ENCODE measurements around the gene TAL1.
"Not testable (repeated sequence)": the region's sequence is repeated elsewhere in the genome, so short reads cannot be mapped to it uniquely, and the experiment has no call there.

The TAL1 gene

DNA sequence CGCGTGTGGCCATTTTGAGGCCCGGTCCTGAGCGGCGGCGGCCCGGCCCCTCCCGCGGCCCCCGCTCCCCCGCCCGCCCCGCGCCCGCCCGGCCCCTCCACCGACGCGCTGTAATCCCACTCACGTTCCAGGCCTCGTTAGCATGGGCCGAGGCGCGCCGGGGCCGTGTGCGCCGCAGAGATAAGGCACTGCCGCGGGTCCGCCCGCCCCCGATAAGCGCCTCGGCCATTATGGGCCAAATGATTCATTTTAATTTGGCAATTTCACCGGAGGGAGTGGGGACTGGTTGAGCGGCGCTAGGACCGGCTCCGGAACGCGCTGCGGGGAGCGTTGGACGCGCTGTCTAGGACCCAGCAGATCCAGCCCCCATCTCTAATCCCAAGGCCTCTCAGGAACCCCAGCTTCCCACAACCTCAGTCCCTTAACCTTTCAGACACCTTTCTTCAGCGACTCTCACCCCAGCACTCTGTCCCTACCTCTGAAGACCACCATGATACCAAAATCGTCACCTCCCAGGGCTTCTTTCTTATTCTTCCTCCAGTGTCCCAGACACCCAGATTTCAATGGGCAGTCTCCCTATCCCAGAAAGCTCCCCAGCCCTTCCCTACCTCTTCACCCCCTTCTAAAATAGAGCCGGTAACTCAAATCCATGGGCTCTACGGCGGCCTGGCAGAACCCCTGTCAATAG lies at the start of gene TAL1:
TAL1 (minus strand) TSS at position 39 of the 688 bp plus-strand sequence. CDS start 6,337 bp downstream, outside the sequence.
- DNase-seq, result no peak

DNA sequence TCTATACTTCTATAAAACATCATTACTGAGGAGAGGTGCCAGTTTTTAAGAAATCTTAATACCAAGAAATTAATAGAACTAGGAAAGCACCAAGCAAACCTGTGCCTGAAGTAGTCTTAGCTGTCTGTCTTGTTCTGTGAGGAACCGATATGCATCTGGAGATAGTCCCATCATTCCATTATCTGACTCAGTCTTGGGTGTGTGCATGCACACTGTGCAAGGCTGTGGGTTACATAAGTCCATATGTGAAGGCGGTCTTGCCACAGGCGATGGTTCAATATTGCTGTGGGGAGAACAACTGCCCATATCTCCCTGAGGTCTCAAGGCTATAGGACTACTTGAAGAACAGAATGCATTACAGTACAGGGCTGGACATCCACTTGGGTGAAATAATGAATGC lies 48.1 kb upstream of the TAL1 start:
- DNase-seq, result no peak

DNA sequence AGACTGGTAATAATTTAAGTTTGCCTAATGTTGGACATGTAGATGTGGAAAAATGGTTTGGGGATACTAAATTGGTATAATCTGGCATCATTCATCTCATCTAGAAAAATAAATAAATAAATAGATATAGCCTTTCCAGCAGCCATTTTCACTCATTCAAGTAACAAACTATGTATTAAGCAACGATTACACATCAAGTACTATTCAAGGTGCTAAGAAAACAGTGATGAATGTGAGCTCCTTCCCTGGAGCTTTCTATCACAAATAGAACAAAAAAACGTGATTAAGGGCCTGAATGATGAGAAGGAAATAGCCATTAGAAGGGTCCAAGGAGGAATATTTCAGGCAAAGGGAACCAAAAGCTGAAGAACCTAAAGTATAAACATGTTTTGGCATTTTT lies 44.8 kb upstream of the TAL1 start:
- no peak for DNase-seq

DNA sequence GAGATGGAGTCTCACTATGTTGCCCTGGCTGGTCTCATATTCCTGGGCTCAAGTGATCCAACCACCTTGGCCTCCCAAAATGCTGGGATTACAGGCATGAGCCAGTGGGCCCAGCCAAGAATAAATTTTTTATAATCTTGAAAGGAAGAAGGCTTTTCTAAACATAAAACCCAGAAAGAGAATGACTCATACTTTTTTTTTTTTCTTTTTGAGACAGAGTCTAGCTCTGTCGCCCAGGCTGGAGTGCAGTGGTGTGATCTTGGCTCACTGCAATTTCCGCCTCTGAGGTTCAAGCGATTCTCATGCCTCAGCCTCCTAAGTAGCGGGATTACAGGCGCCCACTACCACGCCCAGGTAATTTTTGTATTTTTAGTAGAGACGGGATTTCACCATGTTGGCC lies 43.8 kb upstream of the TAL1 start:
- DNase-seq, result not testable (repeated sequence)

DNA sequence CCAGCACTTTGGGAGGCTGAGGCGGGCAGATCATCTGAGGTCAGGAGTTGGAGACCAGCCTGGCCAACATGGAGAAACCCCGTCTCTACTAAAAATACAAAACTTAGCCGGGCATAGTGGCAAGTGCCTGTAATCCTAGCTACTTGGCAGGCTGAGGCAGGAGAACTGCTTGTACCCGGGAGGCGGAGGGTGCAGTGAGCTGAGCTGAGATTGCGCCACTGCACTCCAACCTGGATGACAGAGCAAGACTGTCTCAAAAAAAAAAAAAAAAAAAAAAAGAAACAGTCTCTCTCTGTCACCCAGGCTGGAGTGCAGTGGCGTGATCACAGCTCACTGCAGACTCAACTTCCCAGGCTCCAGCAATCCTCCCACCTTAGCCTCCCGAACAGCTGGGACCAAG lies 33.5 kb upstream of the TAL1 start:
- not testable (repeated sequence) for DNase-seq

DNA sequence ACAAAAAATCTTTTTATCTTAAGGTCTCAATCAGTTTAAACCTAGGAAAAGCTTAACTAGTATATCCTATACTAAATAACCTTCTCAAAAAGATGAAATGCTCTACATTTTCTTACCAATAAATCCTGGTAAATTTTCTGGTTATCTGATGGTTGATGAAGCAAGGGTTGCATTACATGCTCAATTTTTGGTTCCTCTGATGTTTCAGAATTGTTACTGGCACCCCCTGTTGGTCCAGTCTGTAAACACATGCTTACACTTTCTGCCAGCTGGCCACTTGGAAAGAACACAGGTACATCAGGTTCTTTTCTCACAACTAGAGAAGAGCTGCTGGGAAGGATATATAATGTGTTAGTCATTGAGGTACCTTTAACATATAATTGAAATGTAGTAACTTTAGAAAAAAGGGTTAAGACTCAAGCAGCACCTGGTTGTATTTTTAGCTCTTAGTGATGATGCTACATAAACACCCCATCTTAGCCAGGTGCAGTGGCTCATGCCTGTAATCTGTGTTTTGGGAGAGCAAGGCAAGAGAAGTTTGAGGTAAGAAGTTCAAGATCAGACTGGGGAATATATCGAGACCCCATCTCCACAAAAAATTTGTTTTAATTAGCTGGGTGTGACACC lies 30.9 kb upstream of the TAL1 start:
- DNase-seq, result no peak

DNA sequence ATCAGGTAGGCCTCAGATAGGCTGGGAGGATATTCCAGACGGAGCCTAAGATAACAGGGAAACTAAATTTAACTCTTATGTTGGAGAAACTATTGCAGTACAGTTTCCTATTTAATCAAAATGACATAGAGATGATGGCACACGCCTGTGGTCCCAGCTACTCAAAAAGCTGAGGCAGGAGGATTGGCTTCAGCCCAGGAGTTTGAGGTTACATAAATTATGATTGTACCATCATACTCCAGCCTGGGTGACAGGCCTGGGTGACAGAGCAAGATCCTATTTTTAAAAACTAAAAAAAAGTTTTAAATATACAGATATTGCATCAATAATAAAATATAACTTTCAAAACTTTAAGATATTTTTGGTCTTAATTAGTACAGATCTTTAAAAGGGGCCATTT lies 25.2 kb upstream of the TAL1 start:
- no peak for DNase-seq

DNA sequence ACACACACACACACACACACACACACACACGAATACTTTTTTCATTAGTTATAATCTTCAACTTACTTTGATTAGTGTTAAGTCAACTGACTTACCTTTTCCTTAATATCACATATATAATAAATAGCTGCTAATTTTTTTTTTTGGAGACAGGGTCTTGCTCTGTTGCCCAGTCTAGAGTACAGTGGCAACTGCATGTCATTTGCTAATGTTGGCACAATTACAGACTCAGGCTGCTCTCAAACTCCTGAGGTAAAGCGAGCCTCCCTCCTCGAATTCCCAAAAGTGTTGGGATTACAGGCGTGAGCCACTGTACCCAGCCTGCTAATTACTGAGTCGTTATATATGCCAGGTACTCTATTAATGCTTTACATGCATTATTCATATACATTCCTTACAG lies 20.8 kb upstream of the TAL1 start:
- no peak for DNase-seq

DNA sequence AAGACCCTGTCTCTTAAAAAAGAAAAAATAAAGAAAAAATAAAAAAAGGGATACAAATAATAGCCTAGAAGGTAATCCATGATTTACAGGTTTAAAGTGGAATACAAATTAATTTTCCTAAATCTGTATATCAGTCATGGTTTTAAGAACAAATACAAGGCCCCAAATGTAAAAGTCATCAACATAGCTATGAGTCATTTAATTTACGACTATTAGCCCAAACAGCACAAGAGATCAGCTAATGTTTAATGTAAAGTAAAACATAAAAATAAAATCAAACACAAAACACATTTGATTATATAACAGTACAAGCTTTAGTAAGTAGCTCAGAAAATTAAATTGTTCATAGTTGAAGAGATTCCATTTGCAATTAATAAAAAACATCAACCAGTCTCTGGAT lies 20.3 kb upstream of the TAL1 start:
- DNase-seq, result no peak

DNA sequence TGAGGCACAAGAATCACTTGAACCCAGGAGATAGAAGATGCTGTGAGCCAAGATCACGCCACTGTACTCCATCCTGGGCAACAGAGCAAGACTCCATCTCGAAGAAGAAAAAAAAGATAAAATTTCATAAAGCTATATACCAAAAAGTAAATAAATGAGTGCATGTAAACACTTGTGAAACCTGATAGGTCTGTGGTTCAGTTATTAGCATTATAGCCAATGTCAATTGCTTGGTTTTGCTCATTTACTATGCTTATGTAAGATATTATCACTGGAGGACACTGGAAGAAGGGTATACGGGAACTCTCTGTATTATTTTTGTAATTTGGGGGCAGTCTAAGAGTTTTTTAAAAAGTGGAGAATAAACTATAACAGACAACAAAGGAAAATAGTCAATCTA lies 17.7 kb upstream of the TAL1 start:
- no peak for DNase-seq

DNA sequence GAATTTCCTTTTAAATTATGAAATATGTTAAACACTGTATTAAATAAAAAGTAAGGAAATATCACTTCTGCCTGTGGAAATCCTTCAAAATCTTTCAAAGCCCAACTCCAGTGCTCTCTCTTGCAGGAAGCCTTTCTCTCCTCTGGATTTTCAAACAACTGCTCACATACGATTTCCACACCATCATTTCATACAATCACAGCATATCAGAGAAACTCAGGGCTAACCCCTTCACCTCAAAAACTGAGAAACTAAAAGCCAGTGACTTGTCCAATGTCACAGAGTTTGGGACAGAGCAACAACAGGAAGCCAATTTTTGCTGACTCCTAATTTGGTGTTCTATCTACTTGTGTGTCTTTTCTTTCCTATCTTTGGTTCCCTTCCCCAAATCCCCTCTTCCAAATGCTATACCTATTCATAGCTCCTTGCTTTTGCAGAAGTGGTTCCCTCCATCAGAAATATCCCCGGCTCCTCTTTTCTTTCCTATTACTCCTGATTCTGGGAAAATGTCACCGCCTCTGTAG lies 12.4 kb upstream of the TAL1 start:
- no peak for DNase-seq

DNA sequence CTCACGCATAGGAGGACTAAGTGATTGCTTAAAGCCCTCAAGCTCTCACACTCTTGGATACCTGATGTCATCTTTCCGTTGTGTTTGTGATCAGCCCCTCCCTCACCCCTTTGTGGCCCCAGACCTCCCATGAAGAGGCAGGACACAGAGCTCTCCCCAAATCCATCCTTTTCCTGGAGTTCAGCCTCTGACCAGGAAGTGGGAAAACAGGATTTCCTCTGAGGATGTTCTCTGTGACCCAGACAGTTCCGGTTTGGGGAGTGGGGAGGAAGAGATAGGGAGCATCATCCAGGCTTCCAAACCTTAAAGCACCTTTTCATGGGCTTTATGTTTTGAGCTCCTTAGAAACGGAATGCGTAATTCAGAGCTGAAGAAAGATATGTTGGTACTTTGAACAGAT lies 11.9 kb upstream of the TAL1 start:
- DNase-seq, result no peak

DNA sequence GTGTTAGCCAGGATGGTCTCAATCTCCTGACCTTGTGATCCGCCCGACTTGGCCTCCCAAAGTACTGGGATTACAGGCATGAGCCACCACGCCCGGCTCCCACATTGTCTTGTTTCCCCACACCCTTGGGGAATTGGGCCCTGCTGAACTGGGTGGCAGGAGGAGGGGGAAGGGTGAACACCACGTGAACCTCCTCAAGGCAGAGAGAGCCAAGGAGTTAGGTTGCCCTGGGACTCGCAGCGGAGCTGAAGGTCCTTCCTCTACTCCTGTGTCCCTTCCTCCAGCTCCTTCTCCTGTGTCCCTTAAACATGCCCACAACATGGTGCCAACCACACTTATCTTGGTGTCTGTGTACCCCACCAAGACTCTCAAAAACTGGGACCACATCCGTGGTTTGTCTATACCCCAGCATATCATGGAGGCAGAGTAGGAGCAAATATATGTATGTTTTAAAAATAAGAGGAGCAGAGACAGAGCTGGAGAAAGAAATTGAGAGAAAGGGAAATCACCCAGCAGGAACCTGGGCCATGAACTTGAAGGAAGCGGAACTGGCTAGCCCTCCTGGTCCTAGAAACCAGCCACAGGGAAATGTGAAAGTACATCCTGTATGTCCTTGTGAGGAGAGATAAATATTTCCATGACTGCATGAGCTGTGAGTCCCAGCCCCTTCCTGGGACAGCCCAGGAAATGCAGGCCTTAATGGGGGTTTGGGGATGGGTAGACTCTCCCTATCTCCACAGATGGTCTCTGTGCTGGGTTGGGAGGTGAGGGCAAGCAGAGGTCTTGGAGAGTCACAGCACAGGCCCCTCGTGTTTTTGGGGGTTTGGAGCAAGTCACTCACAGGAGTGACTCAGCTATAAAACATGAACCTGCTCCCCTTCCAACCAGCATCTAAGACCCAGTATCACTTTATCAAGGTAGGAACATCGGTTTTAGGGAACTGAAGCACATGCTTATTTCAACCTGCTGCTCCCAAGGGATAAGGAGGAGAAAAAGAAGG lies 9.4 kb upstream of the TAL1 start:
- no peak for DNase-seq

DNA sequence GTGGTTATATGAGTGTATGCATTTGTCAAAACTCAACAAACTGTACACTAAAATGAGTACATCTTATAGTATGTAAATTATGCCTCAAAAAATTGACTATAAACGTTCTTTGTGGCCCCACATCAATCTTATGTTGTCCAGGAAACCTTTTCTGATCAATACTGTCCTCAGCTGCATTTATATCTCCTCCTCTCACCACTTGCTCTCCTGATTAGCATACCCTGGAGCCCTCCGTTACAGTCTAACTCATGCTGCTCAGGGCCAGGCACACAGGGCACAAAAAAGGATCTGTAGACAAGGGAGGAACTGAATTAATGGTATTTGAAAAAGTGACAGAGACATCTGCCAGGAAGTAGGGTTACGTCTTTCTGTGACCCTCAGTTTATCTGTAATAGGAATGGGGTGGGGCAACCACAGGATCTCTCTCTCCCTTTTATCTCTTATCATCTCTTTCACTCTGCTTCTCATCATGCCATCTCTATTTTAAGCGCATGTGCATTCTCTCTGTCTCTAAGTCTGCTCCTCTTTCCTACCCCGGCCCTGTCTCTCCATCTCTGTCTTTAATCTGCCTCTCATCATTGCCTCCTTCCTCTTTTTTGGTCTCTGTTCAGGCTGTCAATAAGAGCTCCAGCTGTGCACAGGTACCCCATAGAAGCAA lies 7.0 kb upstream of the TAL1 start:
- no peak for DNase-seq

DNA sequence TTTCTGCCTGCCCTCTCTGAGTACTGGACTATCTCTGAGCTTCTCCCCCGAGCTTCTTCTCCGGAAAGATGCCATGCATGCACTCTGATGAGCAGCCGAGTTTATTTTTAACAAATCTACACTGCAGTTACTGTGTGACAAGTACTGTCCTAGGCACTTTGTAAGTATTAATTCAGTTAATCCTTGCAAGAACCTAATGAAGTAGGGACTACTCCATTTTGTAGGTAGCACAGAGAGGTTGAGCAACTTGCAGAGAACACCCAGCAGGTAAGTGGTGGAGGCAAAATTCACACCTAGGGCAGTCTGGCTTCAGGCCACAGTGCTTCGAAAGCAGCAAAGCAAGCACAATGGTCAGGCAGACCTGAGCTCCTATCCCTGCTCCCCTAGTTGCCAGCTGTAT lies 3.8 kb upstream of the TAL1 start:
- no peak for DNase-seq

DNA sequence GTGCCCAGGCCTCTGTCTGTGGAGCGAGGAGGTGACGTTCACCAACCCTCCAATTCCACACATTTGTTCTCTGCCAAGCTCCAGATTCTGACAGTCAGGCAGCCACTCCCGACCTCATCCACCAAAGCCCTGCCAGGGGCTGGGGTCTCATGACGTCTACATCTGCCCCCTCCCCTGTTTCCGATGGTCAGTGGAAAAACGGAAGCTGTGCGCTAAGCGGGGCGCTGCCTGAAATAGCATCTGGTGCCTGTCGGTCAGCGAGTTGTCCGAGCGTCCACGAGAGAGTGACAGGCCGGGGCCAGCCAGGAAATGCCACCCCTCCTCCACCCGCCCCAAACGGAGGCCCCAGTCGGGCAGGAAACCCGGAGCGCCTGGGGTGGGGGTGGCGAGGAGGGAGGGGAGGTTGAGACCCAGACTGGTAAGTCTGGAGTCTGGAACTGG lies 3.2 kb upstream of the TAL1 start:
- no peak for DNase-seq

DNA sequence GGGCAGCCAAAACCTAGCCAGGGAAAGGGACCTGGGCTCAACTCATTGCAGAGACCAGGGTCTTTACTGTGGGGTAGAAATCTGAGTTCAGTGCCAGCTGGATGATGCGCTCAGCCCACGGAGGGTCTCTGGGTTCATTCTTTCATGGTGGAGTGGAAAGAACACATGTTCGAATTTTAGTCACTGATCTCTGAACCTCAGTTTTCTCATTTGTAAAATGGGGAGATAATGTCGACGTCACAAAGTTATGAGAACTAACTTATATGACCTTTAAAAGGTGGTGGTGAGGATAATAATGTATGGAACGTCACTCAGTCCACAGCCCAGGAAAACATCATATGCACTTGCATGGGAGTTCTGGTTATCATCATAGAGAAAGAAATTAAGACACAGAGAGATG lies 1.2 kb upstream of the TAL1 start:
- no peak for DNase-seq

DNA sequence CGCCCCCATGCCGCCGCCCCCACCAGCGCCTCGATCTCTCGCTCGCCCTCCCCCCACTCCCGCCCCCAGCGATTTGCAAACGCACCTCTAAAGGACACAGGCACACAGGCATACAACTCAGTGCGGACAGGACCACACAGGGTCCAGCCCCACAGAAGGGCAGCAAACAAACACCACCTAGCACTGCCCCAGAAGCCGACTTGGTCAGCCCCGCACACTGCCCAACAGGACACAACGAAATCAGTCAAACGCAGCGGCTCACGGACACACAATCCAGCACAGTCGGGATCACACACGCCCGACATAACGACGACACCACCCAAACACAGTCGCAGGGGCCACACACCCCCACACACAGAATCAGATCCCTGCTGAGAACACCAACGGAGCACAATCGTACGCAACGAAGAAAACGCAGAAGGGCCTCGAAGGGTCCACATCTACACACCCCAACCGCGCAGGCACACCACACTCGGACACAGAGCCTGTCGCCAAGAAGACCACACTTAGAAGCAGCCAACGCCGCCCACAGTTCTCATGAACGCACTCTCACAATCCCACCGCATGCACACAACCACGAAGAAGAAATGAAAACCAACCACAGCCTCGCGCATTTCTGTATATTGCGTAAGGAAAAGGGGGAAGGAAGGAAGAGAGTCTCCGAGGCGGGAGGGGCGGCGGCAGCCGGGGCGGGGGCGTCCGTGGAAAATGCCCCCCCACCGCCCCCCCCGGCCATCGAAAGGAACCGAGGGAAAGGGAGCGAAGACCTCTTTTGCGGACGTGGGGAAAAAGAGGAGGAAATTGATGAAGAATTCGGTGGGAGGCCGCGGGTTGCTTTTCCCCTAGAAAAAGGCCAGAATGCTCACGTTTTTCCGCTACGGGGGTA lies 481 bp downstream of the TAL1 start:
- no peak for DNase-seq

DNA sequence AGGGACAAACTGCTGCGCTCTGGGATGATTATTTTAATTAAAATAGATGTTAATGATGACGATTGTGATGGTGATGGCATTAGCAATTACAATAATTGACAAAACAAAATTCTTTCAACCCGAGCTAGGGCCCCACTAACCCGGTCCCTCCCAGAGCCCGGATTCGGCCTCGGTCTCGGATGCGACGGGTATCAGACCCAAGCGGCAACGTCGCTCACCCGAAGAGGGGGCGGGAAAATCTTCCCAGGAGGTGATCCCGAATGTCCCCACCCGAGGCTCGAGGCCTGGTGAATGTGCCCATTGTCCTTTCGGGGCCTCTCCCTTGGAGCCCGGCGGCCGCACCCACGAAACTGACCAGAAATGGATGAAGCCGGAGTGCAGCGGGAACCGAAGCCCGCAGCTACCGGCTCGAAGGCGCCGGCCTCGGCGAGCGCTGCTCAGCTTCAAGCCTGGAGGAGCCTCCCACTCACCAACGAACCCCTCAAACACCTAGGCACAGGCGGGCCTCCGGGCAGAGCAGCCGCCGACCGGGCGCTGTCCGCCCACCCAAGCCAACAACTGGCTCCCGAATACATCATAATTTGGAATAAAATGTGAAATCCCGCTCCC lies 1.2 kb downstream of the TAL1 start:
- no peak for DNase-seq

DNA sequence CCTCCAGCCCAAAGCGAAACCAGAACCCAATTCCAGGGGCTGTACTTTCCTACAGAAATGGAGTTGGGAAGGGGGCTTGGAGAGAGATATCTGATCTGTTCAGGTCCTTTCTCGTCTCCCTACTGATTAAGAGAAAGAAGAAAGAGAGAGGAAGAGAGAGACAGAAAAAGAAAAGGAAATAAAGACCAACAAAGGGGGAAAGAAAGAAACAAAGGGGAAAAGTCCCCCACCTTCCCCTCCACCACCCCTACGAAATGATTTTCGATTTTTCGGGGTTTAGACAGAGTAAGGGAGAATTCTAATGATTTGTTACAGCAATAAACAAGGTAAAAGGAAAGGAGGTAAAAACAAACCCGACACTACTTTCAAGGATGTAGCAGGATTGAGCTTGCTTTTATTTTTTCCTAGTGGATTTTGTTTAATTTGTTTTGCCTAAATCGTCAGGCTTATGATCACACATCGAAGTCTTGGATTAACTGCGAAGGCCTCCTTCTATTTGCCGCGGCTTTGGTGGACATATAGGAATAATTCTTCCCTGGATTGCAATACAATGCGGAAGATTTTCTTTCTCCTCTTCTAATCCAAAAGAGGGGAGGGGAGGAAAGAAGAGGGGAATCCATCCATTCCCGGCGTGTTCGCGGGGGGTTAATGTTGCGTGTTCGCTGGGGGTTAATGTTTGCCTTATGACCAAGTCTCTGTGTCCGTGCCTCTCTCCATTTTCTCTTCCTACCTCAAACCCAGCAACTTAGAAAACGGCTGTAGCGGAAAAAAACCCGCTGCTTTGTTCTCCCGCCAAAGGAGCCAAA lies 1.9 kb downstream of the TAL1 start:
- no peak for DNase-seq
